Colonic mucosa (tissue), 4 donors: Measurements from ENCODE around the gene AP5B1. TPM values are rescaled to one million over a fixed set of nuclear protein-coding genes. Genes with fewer than 3 reads are reported as not detected.

ENCODE experiments used
- DNase-seq: peaks from one replicate; pipeline ENCODE4 v3.0.0-alpha.2; 2020
- H3K27ac ChIP-seq: fragments of 200-600 bp; one replicate; pipeline ENCODE4 v1.8.0; 2021
- H3K27me3 ChIP-seq: fragments of 200-600 bp; one replicate; pipeline ENCODE4 v1.8.0; 2021
- H3K36me3 ChIP-seq: fragments of 200-600 bp; one replicate; pipeline ENCODE4 v1.8.0; 2021
- H3K4me1 ChIP-seq: fragments of 200-600 bp; one replicate; pipeline ENCODE4 v1.8.0; 2021; ENCODE audit warnings: mild to moderate bottlenecking
- H3K4me3 ChIP-seq: fragments of 200-600 bp; one replicate; pipeline ENCODE4 v1.8.0; 2021
- H3K9ac ChIP-seq, 2 donors: one replicate each; pipeline ENCODE4 v1.7.0; 2013; ENCODE audit warnings: control low read depth in 2 of 2, low read depth in 2 of 2, low read length in 2 of 2
- H3K9me3 ChIP-seq: fragments of 200-600 bp; one replicate; pipeline ENCODE4 v1.8.0; 2021
- intact Hi-C: fragments of 100-400 bp; cut with DNase I; formaldehyde crosslinking; loops from one replicate; pipeline ENCODE4 v1.14.1; 2022
- total RNA-seq, 2 donors: library from RNA; stranded (reverse); fragmentation: NEBNext Ultra II Directional in 1 of 2; extraction: Animal tissue kit (Norgen Biotek cat#: 25700) in 1 of 2; gene quantifications; one replicate each; pipeline ENCODE4 v1.2.1, GENCODE V29; 2021
- TF ChIP-seq, protein P1 (sequence below): fragments of 200-600 bp; IDR thresholded peaks from one replicate; pipeline ENCODE4 v1.8.0; 2022; ENCODE audit warnings: antibody characterized with exemption, mild to moderate bottlenecking
- donor health status: healthy.
- donor health status: DM: no; HTN: no; CAD: no.
- donor health status: DM: no; HTN: no; CAD: no.

The AP5B1 gene, protein sequence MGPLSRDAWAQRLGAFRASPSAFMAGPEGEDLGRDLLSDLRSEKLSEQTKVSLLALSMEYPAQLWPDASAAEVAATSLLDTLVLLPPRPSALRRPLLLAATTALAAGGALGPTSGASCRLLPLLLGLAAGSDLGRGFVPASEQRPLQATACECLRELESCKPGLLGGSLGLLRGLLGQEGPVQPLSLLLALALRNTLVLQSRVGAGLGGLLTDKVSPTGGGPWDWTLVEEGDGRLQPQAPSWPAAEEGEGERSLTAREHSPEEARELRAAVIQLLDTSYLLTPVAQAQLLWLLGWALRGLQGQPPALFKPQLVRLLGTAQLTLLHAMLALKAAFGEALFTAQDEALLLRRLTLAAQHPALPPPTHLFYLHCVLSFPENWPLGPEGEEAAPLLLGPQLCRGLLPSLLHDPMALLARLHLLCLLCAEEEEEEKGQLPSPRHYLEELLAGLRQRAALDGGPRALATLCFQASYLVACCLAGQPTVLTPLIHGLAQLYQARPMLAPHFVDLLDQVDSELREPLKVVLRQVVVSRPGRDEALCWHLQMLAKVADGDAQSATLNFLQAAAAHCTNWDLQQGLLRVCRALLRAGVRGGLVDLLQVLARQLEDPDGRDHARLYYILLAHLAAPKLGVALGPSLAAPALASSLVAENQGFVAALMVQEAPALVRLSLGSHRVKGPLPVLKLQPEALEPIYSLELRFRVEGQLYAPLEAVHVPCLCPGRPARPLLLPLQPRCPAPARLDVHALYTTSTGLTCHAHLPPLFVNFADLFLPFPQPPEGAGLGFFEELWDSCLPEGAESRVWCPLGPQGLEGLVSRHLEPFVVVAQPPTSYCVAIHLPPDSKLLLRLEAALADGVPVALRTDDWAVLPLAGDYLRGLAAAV
- total RNA-seq, result 10 to 100 TPM; 17.6 to 20.1 TPM

DNA sequence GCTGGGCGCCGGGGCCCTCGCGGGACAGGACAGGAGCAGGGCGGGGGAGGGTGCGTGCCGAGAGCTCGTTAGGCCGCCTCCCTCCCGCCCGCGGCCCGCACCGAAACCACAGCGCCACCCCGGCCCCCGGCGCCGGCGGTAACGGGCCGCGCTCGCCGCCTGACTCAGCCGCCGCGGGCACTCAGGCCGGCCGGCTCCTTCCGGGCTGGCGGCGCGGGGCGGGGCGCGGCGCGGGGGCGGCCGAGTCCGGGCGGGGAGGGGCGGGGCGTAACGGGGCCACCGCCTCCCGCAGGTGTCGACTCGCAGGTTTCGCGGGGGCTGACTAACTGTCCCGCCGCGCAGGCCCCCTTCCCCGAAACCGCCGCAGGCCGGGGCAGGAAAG lies at the start of gene AP5B1:
AP5B1 (minus strand) TSS at position 207 of the 382 bp plus-strand sequence. CDS start 385 bp downstream, outside the sequence.
- TF ChIP-seq, protein P1, sequence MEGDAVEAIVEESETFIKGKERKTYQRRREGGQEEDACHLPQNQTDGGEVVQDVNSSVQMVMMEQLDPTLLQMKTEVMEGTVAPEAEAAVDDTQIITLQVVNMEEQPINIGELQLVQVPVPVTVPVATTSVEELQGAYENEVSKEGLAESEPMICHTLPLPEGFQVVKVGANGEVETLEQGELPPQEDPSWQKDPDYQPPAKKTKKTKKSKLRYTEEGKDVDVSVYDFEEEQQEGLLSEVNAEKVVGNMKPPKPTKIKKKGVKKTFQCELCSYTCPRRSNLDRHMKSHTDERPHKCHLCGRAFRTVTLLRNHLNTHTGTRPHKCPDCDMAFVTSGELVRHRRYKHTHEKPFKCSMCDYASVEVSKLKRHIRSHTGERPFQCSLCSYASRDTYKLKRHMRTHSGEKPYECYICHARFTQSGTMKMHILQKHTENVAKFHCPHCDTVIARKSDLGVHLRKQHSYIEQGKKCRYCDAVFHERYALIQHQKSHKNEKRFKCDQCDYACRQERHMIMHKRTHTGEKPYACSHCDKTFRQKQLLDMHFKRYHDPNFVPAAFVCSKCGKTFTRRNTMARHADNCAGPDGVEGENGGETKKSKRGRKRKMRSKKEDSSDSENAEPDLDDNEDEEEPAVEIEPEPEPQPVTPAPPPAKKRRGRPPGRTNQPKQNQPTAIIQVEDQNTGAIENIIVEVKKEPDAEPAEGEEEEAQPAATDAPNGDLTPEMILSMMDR, result no peak
- Histone ChIP-seq H3K27ac (peak within 1 kb of the TSS; percentile 88), H3K36me3 (peaks cover 5% of the 10 kb centered on the region), H3K4me1 (peaks cover 6% of the 10 kb centered on the region), H3K9me3 (no peaks in the 10 kb centered on the region), H3K27me3 (peaks cover 1% of the 10 kb centered on the region), H3K4me3 (peak within 1 kb of the TSS; percentile 91), H3K9ac (peak within 1 kb of the TSS; percentile 71 to 73)
- DNase-seq, result peak; percentile 73
- intact Hi-C loops, result loop anchor here (1.0 kb wide), 1 partner anchor 38 kb away; no protein-coding TSS in a partner anchor

DNA sequence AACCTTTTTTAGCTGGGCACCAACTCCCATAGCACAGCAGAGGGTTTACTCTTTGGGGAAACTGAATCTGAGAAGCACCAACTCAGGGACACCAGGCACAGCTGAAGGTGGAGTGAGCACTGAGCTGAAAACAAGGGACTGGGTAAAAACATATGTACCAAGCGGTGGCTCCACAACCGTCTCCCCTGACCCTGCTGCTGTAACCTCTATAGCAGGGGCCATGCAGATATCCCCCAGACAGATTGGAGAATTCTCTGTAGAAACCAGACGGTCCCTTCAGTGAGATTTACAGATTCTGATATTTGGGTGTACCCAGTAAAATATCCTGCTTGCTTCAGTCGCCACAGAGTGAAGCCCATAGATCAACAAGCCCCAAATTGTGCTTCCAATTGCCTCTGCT lies 48.7 kb upstream of the AP5B1 start:
- no peak overlapping the region for H3K4me3 ChIP-seq
- DNase-seq, result no peak
- intact Hi-C loops, result no loop called here
- H3K4me1 ChIP-seq, result peaks cover 4% of the 10 kb centered on the region
- H3K9me3 ChIP-seq, result no peaks in the 10 kb centered on the region
- no peaks in the 10 kb centered on the region for H3K36me3 ChIP-seq
- H3K27me3 ChIP-seq, result no peaks in the 10 kb centered on the region
- no peak overlapping the region for H3K9ac ChIP-seq
- TF ChIP-seq, protein P1, result no peak
- H3K27ac ChIP-seq, result no peak overlapping the region

DNA sequence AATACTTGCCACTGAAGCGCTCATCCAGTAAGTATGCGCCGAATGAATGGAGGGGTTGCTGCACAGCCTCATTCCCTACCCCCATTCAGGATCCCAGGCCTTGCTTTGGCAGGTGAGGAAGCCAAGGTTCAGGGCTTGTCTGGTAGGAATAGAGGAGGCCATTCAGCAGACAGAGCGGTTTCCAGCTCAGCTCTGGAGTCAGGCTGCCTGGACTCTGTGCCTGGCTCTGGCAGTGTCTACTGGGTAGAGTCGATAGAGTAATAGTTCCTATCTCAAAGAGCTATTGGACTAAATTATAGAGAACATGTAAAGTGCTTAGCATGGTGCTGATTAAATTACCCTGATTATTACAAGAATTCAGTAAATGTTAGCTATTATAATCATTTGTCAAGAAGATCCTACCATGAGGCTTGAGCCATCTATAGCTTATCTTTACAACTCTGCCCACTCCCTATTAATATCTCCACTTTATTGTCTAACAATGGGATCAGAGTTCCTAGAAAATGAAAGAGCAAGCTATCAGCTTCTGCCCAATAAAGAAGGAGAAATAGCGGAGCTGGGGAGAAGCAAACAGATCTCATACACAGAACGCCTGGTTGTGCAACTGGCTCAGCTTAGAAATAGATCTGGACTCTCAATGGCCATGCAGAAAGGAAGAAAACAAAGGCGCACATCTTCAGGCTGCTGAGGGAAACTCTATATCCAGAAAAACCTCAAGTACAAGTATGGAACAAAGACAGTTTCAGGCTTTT lies 46.4 kb upstream of the AP5B1 start:
- no peak for DNase-seq
- no peak overlapping the region for H3K4me3 ChIP-seq

DNA sequence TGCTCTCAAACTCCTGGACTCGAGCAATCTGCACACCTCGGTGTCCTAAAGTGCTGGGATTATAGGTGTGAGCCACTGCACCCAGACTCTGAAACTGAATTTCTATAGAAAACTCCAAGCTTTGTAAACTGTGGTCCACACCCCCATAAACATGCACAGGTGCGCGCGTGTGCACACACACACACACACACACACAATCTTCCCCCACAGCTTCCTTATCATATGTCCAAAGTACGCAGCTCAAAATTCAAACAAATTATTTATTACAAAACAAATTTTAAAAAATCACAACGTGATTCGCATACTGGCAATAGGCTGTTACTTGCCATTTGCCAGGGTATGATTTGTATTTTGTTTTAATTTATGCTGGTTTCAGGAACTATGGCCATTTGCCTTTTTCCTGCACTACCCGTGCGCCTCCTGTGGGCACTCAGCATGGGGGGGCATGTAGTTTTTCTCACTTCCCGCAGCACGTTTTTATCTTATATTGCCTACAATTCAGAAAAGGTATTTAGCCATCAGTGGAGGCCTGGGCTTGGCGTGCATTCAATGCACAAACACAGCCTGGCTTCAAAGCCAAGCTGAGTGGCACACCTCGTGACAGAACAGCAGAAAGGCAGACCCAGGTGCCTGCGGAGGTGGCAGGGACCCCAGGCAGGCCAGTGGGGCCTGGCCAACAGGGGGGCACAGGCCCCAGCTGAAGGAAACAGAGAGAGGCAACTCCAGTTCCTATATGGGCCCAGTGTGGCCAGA lies 42.2 kb upstream of the AP5B1 start:
- Histone ChIP-seq H3K4me1 (peaks cover 18% of the 10 kb centered on the region), H3K27me3 (no peaks in the 10 kb centered on the region), H3K4me3 (no peak overlapping the region), H3K9ac (peak overlapping the region in 1 of 2 donors; percentile 51), H3K27ac (peak overlapping the region; percentile 53), H3K9me3 (no peaks in the 10 kb centered on the region), H3K36me3 (no peaks in the 10 kb centered on the region)
- intact Hi-C loops, result no loop called here
- TF ChIP-seq, protein P1, result no peak
- peak; percentile 73 for DNase-seq

More for the DNA sequence above, 46.4 kb upstream of the AP5B1 start:
- H3K4me1 ChIP-seq, result peaks cover 6% of the 10 kb centered on the region
- no peaks in the 10 kb centered on the region for H3K36me3 ChIP-seq
- intact Hi-C loops, result no loop called here
- TF ChIP-seq, protein P1, result no peak
- H3K9me3 ChIP-seq, result no peaks in the 10 kb centered on the region
- no peaks in the 10 kb centered on the region for H3K27me3 ChIP-seq
- no peak overlapping the region for H3K9ac ChIP-seq
- no peak overlapping the region for H3K27ac ChIP-seq
